ENCODE measurements around the gene SLCO3A1. TPM values are rescaled to one million over a fixed set of nuclear protein-coding genes. Genes with fewer than 3 reads are reported as not detected.

SLCO3A1 gene
- total RNA-seq, 1 experiment from 2014 or later: 5.1 TPM

- Histone ChIP-seq H3K79me2 (ENCODE audit: insufficient read depth, low read length) (no peaks in the 10 kb centered on the region), H3K4me3 (replicated peaks in 1 of 2; ENCODE audit: low read depth in 1 of 2, low read length in 2 of 2) (no peak overlapping the region), H4K20me1 (ENCODE audit: insufficient read depth) (no peaks in the 10 kb centered on the region), H3K27ac (ENCODE audit: low read depth, low read length) (no peak overlapping the region), H3K9ac (ENCODE audit: low read length) (no peak overlapping the region), H3K9me2 (ENCODE audit: insufficient read depth) (no peaks in the 10 kb centered on the region), H3K4me1 (ENCODE audit: control insufficient read depth in 1 of 2, insufficient read depth in 2 of 2, low read length in 2 of 2) (peaks cover 6 to 19% of the 10 kb centered on the region in 2 experiments; a peak in 3 of 4 replicates), H3K27me3 (ENCODE audit: insufficient read depth, low read length) (no peaks in the 10 kb centered on the region), H2AFZ (ENCODE audit: low read depth, low read length, poor library complexity, severe bottlenecking) (no peak overlapping the region), H3K9me3 (ENCODE audit: control insufficient read depth in 1 of 2, insufficient read depth in 1 of 2, low read depth in 1 of 2, low read length in 2 of 2) (no peaks in the 10 kb centered on the region), H3K4me2 (ENCODE audit: low read length) (no peak overlapping the region), H3K36me3 (ENCODE audit: control insufficient read depth in 1 of 2, insufficient read depth in 2 of 2, low read length in 2 of 2) (no peaks in the 10 kb centered on the region)
- ChIA-PET CTCF (no interaction called here), RAD21 (ENCODE audit: low non-redundant PET in 1 of 2, low total read pairs in 2 of 2, uncharacterized antibody in 2 of 2, unreplicated experiment in 2 of 2) (no interaction called here), POLR2A (no interaction called here)
- TF ChIP-seq SP1 (IDR thresholded peaks at IDR 0.05; ENCODE audit: low read depth): no peak
- TF ChIP-seq ZFX (IDR thresholded peaks at IDR 0.05): no peak
- TF ChIP-seq ELF1 (IDR thresholded peaks at IDR 0.05; ENCODE audit: borderline replicate concordance, low read depth): no peak
- no peak for TF ChIP-seq SIN3A (IDR thresholded peaks at IDR 0.05; ENCODE audit: low read depth)
- no peak for TF ChIP-seq CEBPB (IDR thresholded peaks at IDR 0.05; ENCODE audit: low read depth)
- TF ChIP-seq FOSL1 (IDR thresholded peaks at IDR 0.05; ENCODE audit: low read depth): no peak
- no peak for TF ChIP-seq ATF3 (IDR thresholded peaks at IDR 0.05)
- no peak for TF ChIP-seq MAX (IDR thresholded peaks at IDR 0.05)
- no peak for TF ChIP-seq POLR2A (IDR thresholded peaks at IDR 0.05; ENCODE audit: borderline replicate concordance, extremely low read depth, insufficient read depth, insufficient read length)
- TF ChIP-seq EZH2 (IDR thresholded peaks at IDR 0.05): no peak
- no peak for TF ChIP-seq ZBTB33 (IDR thresholded peaks at IDR 0.05; ENCODE audit: extremely low read depth, insufficient replicate concordance, low read length)
- TF ChIP-seq CTCF (IDR thresholded peaks at IDR 0.05 in 2 of 3, conservative IDR thresholded peaks at IDR 0.05 in 1 of 3; ENCODE audit: borderline replicate concordance in 1 of 3, insufficient read depth in 1 of 3, low read depth in 2 of 3, low read length in 2 of 3): no peak
- no peak for TF ChIP-seq EGR1 (IDR thresholded peaks at IDR 0.05; ENCODE audit: low read depth)
- no peak for TF ChIP-seq CBX3 (IDR thresholded peaks at IDR 0.05; ENCODE audit: low read depth)
- no peak for TF ChIP-seq RAD21 (IDR thresholded peaks at IDR 0.05; ENCODE audit: low read depth)
- TF ChIP-seq EZH2phosphoT487 (IDR thresholded peaks at IDR 0.05; ENCODE audit: borderline replicate concordance): no peak
- no peak for TF ChIP-seq POLR2AphosphoS5 (IDR thresholded peaks at IDR 0.05; ENCODE audit: low read depth, low read length)
- intact Hi-C loops (cut with micrococcal nuclease): no loop called here
- no TSS peak for BruUV-seq (replicated peaks)
- DNase-seq (ENCODE audit: low read depth, low spot score) (no peak), ATAC-seq (no peak)
These were observed 18.3 kb downstream of the SLCO3A1 start for GRCh38 chr15:91871837-91872236.

All from HCT116 (cell line).